WI38 (cell line): ENCODE measurements around the gene USP3.

Experiments used
- H3K4me3 ChIP-seq: 2 replicates; pipeline ENCODE4 v1.5.1; 2011; ENCODE audit warnings: low read depth, mild to moderate bottlenecking, control low read depth, low read length
- CTCF ChIP-seq: IDR thresholded peaks from 2 replicates; pipeline ENCODE4 v1.5.1; 2012; ENCODE audit warnings: low read depth, mild to moderate bottlenecking, control low read depth, low read length

The USP3 gene

GRCh38 chr15:63492541-63493077, 11.8 kb upstream of the USP3 start:
- no peak overlapping the region for H3K4me3 ChIP-seq
- TF ChIP-seq CTCF, result no peak

GRCh38 chr15:63493436-63493835, 11.0 kb upstream of the USP3 start:
- TF ChIP-seq CTCF, result no peak
- no peak overlapping the region for H3K4me3 ChIP-seq

DNA sequence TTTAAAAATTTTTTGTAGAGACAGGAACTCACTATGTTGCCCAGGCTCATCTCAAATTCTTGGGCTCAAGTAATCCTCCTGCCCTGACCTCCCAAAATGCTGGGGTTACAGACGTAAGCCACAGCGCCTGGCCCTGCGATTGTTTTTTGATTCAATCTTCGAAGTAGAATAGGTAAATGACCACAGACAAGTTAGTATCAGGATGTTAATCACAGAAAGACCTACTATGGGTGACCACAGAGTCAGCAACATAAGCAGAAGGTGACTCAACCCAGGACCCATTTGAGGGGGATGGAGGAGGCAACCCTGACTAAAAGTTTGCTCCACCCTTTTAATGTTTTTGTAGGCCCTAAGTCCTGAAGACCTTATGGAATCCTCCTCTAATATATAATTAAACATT, 10.0 kb upstream of the USP3 start:
- no peak for TF ChIP-seq CTCF
- no peak overlapping the region for H3K4me3 ChIP-seq

GRCh38 chr15:63495343-63495742, 9.1 kb upstream of the USP3 start:
- no peak overlapping the region for H3K4me3 ChIP-seq
- TF ChIP-seq CTCF, result no peak

DNA sequence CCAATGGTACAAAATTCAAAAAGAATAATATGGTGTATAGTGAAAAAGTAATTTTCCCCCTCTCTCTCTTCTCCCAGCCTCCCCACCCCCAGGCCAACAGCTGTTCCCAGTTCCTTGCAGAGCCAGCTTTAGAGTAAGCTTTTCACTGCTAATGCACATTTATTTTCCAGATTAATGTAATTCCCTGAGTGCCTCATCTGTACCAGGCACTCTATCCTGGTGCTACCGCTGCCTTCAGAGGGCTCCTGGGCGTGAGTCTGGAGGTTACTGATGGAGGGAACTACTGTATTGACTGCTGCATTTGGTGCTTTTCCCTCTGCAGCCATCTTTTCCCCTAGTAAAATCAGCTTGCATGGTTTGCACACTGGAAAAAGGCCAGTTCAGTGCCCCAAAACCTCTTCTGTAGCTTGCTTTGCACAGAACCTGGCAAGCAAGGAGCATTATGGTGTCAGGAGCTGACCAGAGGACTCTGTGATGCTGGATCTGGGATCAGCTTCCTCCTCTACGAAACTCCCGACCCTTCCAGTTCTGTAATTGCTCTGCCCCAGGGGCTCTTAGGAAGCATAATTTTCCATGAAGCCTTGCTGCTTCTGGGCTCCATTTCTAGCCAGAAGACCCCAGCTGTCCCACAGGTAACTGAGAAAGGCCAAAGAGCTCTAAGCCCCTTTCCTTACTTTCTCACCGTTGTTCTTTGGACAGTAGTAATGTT, 8.5 kb upstream of the USP3 start:
- no peak for TF ChIP-seq CTCF

GRCh38 chr15:63497642-63498467, 6.5 kb upstream of the USP3 start:
- H3K4me3 ChIP-seq, result no peak overlapping the region
- TF ChIP-seq CTCF, result no peak

More for the DNA sequence above, 8.5 kb upstream of the USP3 start:
- H3K4me3 ChIP-seq, result no peak overlapping the region

DNA sequence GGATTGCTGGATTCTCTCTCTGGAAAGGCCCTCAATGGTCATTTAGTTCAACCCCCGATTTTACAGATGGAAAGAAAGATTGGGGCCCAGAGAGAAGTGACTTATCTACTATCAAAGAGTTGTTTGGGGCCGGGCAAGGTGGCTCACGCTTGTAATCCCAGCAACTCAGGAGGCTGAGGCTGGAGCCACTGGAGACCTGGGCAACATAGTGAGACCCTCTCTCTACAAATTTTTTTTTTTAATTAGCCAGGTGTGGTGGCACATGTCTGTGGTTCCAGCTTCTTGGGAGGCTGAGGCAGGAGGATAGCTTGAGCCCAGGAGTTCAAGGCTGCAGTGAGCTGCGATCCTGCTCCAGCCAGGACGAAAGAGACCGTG, 5.2 kb upstream of the USP3 start:
- no peak for TF ChIP-seq CTCF
- no peak overlapping the region for H3K4me3 ChIP-seq
